ENCODE results near the gene C1GALT1.

- TF ChIP-seq, protein P1, sequence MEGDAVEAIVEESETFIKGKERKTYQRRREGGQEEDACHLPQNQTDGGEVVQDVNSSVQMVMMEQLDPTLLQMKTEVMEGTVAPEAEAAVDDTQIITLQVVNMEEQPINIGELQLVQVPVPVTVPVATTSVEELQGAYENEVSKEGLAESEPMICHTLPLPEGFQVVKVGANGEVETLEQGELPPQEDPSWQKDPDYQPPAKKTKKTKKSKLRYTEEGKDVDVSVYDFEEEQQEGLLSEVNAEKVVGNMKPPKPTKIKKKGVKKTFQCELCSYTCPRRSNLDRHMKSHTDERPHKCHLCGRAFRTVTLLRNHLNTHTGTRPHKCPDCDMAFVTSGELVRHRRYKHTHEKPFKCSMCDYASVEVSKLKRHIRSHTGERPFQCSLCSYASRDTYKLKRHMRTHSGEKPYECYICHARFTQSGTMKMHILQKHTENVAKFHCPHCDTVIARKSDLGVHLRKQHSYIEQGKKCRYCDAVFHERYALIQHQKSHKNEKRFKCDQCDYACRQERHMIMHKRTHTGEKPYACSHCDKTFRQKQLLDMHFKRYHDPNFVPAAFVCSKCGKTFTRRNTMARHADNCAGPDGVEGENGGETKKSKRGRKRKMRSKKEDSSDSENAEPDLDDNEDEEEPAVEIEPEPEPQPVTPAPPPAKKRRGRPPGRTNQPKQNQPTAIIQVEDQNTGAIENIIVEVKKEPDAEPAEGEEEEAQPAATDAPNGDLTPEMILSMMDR (conservative IDR thresholded peaks at IDR 0.05): no peak
- TF ChIP-seq ZFX (IDR thresholded peaks at IDR 0.05): no peak
These were observed 16.0 kb upstream of the C1GALT1 start for GRCh38 chr7:7166318-7166717.

Data from C4-2B (cell line).